Smooth muscle cell (in vitro differentiated cells): ENCODE results near the gene TMEM150C. TPM values are rescaled to one million over a fixed set of nuclear protein-coding genes. Genes with fewer than 3 reads are reported as not detected.

Source experiments
- DNase-seq: peaks from one replicate; lab custom pipeline; 2025; ENCODE audit not compliant: unreplicated experiment; lab: John Stamatoyannopoulos, UW
- H2AFZ ChIP-seq: fragments of 200-600 bp; sonication (generic); 2 replicates; pipeline ENCODE4 v1.6.0; 2016; ENCODE audit warnings: antibody characterized with exemption, low read depth, mild to moderate bottlenecking
- H3F3A ChIP-seq: fragments of 200-600 bp; sonication (generic); 2 replicates; pipeline ENCODE4 v1.6.0; 2017; ENCODE audit warnings: antibody characterized with exemption, low read depth
- H3K27ac ChIP-seq: fragments of 200-600 bp; sonication (generic); 2 replicates; pipeline ENCODE4 v1.5.1; 2016; ENCODE audit warnings: low read depth, mild to moderate bottlenecking
- H3K27me3 ChIP-seq: fragments of 200-600 bp; sonication (generic); 2 replicates; pipeline ENCODE4 v1.6.1; 2016; ENCODE audit warnings: low read depth, mild to moderate bottlenecking
- H3K36me3 ChIP-seq: fragments of 200-600 bp; sonication (generic); 2 replicates; pipeline ENCODE4 v1.5.1; 2016; ENCODE audit warnings: low read depth
- H3K4me1 ChIP-seq: fragments of 200-600 bp; sonication (generic); 2 replicates; pipeline ENCODE4 v1.5.1; 2016; ENCODE audit warnings: low read depth
- H3K4me2 ChIP-seq: fragments of 200-600 bp; sonication (generic); 2 replicates; pipeline ENCODE4 v1.6.0; 2016; ENCODE audit warnings: mild to moderate bottlenecking
- H3K4me3 ChIP-seq: fragments of 200-600 bp; sonication (generic); 2 replicates; pipeline ENCODE4 v1.5.1; 2016; ENCODE audit warnings: mild to moderate bottlenecking
- H3K79me2 ChIP-seq: fragments of 200-600 bp; sonication (generic); 2 replicates; pipeline ENCODE4 v1.6.0; 2016; ENCODE audit warnings: low read depth, mild to moderate bottlenecking
- H3K9ac ChIP-seq: fragments of 200-600 bp; sonication (generic); 2 replicates; pipeline ENCODE4 v1.6.0; 2016; ENCODE audit warnings: low read depth
- H3K9me3 ChIP-seq: fragments of 200-600 bp; sonication (generic); replicated peaks from 2 replicates; pipeline ENCODE4 v1.5.1; 2016; ENCODE audit warnings: low read depth
- H4K20me1 ChIP-seq: fragments of 200-600 bp; sonication (generic); 2 replicates; pipeline ENCODE4 v1.6.0; 2016; ENCODE audit warnings: low read depth
- WGBS: methylation state at CpG from one replicate; pipeline ENCODE4 v1.1.7; 2016; ENCODE audit warnings: low lambda C conversion rate; 5-methylcytosine and 5-hydroxymethylcytosine counted together
- polyA plus RNA-seq: library from polyadenylated mRNA; unstranded; fragments of >200 nt; fragmentation: Nextera tagmentation; extraction: Ambion mirVana; gene quantifications from 2 replicates; pipeline ENCODE4 v1.2.1, GENCODE V29; 2016
- total RNA-seq: library from RNA; depleted of rRNA; stranded (reverse); fragments of >200 nt; gene quantifications from 2 replicates; pipeline ENCODE4 v1.2.3, GENCODE V29; 2014
- TF ChIP-seq, protein P1 (sequence below): fragments of 200-600 bp; sonication (generic); IDR thresholded peaks from 2 replicates; pipeline ENCODE4 v1.5.1; 2017; ENCODE audit warnings: borderline replicate concordance, mild to moderate bottlenecking, antibody characterized with exemption; ENCODE audit not compliant: insufficient read depth, poor library complexity, severe bottlenecking

The TMEM150C gene
- total and polyA plus RNA-seq, 2 experiments from 2014 or later = 0.55 to 8.0 TPM

DNA sequence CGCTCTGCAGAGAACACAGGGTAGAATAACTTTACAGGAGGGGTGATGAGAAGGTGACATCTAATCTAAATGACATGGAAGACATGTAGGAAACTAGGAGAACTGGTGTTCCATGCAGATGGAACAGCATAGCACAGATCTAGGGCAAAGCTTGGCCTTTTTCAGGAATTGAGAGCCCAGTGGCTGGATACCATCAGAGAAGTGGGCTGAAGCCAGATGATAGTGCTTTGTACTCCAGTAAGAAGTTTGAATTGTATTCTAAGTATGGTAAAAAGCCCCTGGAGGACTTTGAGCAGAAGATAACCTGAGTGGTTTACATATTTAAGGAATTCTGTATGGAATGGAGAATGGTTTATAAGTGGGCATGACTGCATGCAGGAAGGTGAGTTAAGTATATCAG lies 98.6 kb downstream of the TMEM150C start:
- Histone ChIP-seq H3K4me1 (no peaks in the 10 kb centered on the region), H3K27me3 (no peaks in the 10 kb centered on the region), H3K79me2 (no peaks in the 10 kb centered on the region), H3K9me3 (no peaks in the 10 kb centered on the region), H3K36me3 (peaks cover 13% of the 10 kb centered on the region), H3K4me3 (no peak overlapping the region), H2AFZ (no peak overlapping the region), H3F3A (peaks cover 20% of the 10 kb centered on the region), H3K9ac (no peak overlapping the region), H3K27ac (no peak overlapping the region), H3K4me2 (no peak overlapping the region), H4K20me1 (no peaks in the 10 kb centered on the region)
- TF ChIP-seq, protein P1, sequence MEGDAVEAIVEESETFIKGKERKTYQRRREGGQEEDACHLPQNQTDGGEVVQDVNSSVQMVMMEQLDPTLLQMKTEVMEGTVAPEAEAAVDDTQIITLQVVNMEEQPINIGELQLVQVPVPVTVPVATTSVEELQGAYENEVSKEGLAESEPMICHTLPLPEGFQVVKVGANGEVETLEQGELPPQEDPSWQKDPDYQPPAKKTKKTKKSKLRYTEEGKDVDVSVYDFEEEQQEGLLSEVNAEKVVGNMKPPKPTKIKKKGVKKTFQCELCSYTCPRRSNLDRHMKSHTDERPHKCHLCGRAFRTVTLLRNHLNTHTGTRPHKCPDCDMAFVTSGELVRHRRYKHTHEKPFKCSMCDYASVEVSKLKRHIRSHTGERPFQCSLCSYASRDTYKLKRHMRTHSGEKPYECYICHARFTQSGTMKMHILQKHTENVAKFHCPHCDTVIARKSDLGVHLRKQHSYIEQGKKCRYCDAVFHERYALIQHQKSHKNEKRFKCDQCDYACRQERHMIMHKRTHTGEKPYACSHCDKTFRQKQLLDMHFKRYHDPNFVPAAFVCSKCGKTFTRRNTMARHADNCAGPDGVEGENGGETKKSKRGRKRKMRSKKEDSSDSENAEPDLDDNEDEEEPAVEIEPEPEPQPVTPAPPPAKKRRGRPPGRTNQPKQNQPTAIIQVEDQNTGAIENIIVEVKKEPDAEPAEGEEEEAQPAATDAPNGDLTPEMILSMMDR = no peak
- 100% methylated on average over 1 of the region's 1 CpG for WGBS
- DNase-seq = no peak

DNA sequence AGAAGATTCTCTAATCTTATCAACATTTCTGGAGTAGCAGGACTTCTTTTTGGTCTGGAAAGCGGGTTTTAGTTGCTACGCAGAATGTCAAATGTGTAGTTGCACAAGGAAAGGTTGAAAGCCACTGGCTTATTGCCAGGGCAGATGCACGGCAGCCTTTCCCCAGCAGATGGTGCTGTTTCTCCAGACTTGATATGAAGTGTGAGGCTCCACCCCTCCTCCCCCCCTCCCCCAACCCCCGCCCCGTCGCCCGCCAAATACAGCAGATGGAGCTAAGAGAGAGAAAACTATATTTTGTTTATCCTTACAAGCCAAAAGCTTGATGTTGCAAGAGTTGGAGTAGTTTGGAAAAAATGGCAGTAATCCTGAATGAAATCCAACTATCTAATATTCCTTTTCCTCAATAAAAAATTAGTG lies 99.4 kb downstream of the TMEM150C start:
- Histone ChIP-seq H3K4me1 (no peaks in the 10 kb centered on the region), H3K27me3 (no peaks in the 10 kb centered on the region), H4K20me1 (no peaks in the 10 kb centered on the region), H3F3A (peaks cover 20% of the 10 kb centered on the region), H2AFZ (no peak overlapping the region), H3K36me3 (peaks cover 13% of the 10 kb centered on the region), H3K79me2 (no peaks in the 10 kb centered on the region), H3K9ac (no peak overlapping the region), H3K9me3 (no peaks in the 10 kb centered on the region), H3K27ac (no peak overlapping the region), H3K4me2 (peak overlapping the region; percentile 71), H3K4me3 (no peak overlapping the region)
- peak; percentile 71 for DNase-seq
- WGBS = 14% methylated on average over 7 of the region's 7 CpGs
- TF ChIP-seq, protein P1 = peak; percentile 96

DNA sequence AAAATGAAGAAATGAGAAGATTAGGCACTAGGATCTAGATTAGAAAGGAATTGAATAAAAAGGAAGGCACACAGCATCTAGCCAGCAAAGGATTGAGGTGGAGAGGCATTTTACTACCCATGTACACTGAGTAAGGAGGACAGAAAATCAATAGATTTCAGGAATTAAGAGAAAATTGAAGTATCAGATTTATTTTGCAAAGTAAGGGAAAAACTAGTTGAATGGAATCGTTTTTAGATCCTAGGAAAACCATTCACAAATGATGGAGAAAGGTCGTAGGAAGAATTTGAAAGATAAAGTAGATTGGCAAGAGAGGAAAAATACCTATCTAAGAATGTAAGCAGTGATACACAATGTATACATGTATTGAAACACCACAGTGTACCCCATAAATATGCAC lies 100.1 kb downstream of the TMEM150C start:
- Histone ChIP-seq H3K79me2 (no peaks in the 10 kb centered on the region), H2AFZ (no peak overlapping the region), H3K4me3 (no peak overlapping the region), H3K9me3 (no peaks in the 10 kb centered on the region), H4K20me1 (no peaks in the 10 kb centered on the region), H3K4me2 (no peak overlapping the region), H3F3A (peaks cover 20% of the 10 kb centered on the region), H3K27me3 (no peaks in the 10 kb centered on the region), H3K27ac (no peak overlapping the region), H3K4me1 (no peaks in the 10 kb centered on the region), H3K9ac (no peak overlapping the region), H3K36me3 (peaks cover 14% of the 10 kb centered on the region)
- TF ChIP-seq, protein P1 = no peak
- WGBS = 89% methylated on average over 2 of the region's 2 CpGs
- DNase-seq = no peak

DNA sequence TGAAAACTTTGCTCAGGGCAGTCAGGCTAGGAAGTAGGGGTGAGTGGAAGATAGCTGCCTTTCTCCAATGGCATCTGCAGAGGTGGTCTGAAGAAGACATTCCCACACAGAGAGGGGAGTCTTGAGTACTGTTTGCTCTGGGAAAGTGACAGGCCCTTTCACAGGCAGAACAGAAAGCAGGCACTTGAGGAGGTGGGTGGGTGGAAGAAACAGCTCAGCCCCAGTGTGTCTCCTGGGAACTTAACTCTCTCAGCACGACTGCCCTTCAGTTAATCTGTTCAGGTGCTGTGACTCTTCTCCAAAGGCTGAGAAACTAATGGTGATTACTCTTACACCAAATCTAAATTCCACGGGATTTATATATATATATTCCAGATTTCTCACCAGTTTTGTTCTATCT lies 103.1 kb downstream of the TMEM150C start:
- WGBS = 84% methylated on average over 2 of the region's 2 CpGs
- peaks cover 16% of the 10 kb centered on the region for H3K36me3 ChIP-seq
- no peak overlapping the region for H3K4me3 ChIP-seq
- no peak for DNase-seq
- TF ChIP-seq, protein P1 = no peak
- H3F3A ChIP-seq = peaks cover 20% of the 10 kb centered on the region
- H3K4me2 ChIP-seq = no peak overlapping the region
- no peaks in the 10 kb centered on the region for H3K79me2 ChIP-seq
- no peak overlapping the region for H3K27ac ChIP-seq
- no peak overlapping the region for H2AFZ ChIP-seq
- H4K20me1 ChIP-seq = no peaks in the 10 kb centered on the region
- no peak overlapping the region for H3K9ac ChIP-seq
- H3K4me1 ChIP-seq = no peaks in the 10 kb centered on the region
- no peaks in the 10 kb centered on the region for H3K27me3 ChIP-seq
- no peaks in the 10 kb centered on the region for H3K9me3 ChIP-seq
